LNCAP (cell line): ENCODE measurements around the gene KLF16.

Experiments used
- TF ChIP-seq, protein P1 (sequence below): fragments of 450-650 bp; IDR thresholded peaks from 2 replicates; pipeline ENCODE4 v1.5.1; 2017; ENCODE audit warnings: mild to moderate bottlenecking

Gene KLF16

DNA sequence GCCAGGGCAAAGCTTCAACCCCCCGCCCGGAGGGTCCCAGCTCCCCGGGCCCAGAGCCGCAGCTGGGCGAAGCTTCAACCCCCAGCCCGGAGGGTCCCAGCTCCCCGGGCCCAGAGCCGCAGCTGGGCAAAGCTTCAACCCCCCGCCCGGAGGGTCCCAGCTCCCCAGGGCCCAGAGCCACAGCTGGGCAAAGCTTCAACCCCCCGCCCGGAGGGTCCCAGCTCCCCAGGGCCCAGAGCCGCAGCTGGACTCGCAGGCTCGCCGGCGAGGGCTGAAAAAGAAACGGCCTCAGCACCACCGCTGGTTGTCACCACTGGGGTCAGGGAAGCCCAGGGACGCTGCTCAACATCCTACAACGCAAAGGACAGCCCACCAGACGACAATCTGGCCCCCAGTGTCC lies 20.3 kb downstream of the KLF16 start:
- TF ChIP-seq, protein P1, sequence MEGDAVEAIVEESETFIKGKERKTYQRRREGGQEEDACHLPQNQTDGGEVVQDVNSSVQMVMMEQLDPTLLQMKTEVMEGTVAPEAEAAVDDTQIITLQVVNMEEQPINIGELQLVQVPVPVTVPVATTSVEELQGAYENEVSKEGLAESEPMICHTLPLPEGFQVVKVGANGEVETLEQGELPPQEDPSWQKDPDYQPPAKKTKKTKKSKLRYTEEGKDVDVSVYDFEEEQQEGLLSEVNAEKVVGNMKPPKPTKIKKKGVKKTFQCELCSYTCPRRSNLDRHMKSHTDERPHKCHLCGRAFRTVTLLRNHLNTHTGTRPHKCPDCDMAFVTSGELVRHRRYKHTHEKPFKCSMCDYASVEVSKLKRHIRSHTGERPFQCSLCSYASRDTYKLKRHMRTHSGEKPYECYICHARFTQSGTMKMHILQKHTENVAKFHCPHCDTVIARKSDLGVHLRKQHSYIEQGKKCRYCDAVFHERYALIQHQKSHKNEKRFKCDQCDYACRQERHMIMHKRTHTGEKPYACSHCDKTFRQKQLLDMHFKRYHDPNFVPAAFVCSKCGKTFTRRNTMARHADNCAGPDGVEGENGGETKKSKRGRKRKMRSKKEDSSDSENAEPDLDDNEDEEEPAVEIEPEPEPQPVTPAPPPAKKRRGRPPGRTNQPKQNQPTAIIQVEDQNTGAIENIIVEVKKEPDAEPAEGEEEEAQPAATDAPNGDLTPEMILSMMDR, result no peak

DNA sequence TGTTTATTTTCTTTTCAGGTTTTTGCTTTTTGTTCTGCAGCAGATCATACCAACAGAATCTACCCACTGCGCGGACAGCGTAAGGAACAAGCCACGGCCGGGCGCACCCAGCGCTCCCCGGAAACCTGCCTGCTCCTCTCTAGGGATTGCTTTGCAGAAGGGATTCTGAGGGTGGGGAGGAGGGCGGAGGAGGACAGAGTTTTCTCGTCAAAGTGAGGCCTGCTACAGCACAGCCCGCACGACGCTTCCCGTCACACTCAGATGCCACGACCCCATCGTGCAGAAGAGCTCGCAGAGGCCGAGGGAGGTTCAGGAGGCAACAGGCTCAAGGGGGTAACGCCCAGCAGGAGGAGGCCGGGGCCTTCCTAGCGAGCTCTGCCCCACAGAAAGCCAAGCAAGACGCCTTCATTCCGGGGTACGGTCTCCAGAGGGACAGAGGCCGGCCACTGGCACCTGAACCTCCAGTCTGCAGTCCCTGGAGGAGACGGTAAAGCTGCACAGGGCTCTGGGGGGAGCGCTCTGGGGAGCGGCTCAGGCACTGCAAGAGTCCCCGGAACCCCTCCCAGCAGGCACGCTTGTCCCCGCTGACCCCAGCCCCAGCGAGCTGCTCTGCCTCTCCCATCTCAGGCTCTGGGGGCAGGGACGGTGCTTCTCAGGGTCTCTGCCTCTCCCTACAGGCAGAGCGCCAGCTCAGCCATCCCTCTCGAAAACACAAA lies 22.0 kb downstream of the KLF16 start:
- TF ChIP-seq, protein P1, result no peak

DNA sequence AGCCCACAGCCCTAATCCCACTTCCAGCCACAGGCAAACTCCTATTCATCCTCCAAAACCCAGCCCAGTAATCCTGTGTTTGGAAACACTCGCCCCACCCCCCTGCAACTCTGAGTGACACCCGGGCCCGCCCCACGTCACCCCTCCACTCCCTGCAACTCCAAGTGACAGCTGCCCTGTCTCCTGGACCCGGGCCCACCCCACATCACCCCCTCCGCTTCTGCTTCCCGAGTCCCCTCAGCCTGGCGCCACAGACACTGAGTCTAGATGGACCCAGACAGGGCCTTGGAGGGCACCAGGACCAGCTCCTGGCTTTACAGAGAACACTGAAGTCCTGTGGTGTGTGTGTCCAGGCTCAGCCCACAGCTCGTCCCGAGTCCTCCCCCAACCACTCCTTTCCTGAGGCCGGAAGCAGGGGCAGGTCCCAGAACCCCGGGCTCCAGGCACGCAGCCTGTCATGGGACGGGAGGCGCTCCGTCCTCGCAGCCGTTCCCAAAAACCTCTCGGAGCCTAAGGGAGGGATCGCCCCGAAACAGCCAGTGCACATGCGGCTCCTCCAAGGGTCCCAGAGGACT lies 22.8 kb downstream of the KLF16 start:
- TF ChIP-seq, protein P1, result no peak

DNA sequence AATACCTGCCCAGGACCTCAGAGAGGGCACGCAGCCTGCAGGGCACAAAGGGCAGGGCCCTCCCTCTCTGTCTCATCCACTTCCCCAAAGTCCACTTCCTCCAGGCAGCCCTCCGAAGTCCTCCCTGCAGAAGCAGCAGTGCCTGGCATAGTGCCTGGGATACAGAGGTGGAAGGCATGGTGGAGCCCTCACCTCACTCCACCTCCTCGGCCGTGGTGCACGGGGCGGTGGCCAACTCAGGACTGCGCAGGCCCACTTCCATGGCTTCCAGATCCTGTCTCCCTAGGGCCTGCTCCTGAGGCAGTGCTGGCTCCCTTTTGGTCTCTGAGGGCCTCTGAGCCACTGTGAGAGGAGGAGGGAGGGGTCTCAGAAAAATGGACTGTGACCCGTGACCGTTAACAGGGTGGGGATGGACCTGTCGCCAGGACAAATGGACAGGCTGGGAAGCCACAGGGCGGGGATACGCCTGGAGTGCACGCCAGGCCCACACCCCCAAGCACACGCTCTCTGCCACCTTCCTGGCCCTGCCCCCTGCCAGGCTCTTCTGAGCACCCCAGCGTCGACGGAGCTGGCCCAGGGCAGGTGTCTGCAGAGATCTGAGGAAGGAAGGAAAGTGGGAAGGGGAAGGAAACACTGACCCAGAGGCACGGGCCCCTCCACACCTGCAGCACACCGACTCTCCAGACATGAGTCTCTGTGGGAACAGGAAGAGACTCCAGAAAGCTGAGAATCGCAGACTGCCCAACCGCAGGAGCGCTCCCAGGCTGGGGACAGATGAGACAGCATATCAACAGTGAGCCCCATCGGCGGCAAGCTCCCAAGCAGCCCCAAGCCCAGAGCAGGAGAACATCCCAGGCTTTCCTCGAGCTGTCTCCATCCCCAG lies 23.5 kb downstream of the KLF16 start:
- TF ChIP-seq, protein P1, result no peak

DNA sequence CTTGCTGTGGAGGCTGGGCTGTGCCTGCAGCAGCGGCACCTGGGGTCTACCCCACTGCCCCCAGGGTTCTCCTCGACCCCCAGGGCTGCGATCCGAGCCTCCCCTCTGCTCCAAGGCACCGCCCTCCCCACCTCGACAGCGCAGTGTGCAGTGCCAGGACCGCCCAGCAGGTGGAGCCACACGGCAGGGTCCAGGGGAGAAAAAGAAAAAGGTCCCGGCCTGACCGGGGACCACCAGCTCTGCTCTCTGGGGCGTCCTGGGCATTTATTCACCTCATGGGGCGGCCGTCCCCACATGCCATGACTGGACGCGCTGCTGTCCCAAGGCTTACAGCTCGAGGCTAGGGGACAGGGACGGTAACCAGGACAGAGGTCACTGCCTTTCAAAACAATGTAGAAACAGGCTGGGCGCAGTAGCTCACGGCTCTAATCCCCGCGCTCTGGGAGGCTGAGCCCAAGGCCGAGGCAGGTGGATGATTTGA lies 25.7 kb downstream of the KLF16 start:
- TF ChIP-seq, protein P1, result peak; percentile 100

DNA sequence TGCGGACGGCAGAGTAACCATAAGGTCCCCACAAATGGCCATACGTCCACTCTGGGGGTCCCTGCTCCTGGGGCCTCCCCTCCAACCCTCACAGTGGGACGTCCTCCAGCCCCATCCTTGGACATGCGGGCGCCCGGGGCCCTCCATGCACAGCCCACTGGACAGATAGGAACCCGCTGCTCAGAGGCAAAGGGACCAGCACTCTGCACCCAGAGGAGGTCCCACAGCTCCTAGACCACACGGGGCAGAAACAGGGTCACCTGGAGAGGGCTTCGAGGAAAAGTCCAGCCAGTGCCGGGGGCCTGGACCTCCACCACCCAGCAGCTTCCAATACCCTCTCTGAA lies 26.2 kb downstream of the KLF16 start:
- TF ChIP-seq, protein P1, result no peak

DNA sequence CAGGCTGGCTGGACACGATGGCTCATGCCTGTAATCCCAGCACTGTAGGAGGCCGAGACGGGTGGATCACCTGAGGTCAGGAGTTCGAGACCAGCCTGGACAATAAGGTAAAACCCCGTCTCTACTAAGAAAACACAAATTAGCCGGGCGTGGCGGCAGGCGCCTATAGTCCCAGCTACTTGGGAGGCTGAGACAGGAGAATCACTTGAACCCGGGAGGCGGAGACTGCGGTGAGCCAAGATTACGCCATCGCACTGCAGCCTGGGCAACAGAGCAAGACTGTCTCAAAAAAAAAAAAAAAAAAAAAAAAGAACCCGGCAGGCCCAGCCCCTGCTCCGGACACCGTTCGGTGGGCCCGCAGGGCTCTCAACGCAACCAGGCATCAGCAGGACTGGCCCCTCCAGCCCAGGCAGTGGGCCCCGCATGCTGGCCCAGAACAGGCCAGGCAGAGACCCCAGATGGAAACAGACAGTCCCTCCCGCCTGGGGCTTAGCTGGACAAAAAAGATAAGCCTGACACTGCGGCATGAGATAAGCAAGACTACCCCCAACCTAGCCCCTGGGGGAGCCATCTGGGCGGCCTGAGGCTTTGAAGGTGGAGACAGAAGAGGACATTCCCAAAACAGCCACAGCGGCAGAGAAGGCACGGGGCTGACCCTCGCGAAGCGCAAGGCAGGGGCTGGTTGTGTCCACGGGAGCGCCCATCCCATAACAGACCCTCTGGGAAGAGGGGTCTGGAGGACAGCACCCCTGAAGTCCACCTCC lies 26.7 kb downstream of the KLF16 start:
- TF ChIP-seq, protein P1, result no peak
